Ramos (cell line): ENCODE data around the gene DET1.
"Not testable (repeated sequence)": the region's sequence is repeated elsewhere in the genome, so short reads cannot be mapped to it uniquely, and the experiment has no call there.

Experiments used
- in situ Hi-C: fragments of 300-500 bp; cut with MboI; formaldehyde crosslinking; loops from one replicate; pipeline ENCODE4 v1.14.3; 2022; ENCODE audit warnings: low sequenced_read_pairs; ENCODE audit not compliant: unreplicated experiment

The DET1 gene

DNA sequence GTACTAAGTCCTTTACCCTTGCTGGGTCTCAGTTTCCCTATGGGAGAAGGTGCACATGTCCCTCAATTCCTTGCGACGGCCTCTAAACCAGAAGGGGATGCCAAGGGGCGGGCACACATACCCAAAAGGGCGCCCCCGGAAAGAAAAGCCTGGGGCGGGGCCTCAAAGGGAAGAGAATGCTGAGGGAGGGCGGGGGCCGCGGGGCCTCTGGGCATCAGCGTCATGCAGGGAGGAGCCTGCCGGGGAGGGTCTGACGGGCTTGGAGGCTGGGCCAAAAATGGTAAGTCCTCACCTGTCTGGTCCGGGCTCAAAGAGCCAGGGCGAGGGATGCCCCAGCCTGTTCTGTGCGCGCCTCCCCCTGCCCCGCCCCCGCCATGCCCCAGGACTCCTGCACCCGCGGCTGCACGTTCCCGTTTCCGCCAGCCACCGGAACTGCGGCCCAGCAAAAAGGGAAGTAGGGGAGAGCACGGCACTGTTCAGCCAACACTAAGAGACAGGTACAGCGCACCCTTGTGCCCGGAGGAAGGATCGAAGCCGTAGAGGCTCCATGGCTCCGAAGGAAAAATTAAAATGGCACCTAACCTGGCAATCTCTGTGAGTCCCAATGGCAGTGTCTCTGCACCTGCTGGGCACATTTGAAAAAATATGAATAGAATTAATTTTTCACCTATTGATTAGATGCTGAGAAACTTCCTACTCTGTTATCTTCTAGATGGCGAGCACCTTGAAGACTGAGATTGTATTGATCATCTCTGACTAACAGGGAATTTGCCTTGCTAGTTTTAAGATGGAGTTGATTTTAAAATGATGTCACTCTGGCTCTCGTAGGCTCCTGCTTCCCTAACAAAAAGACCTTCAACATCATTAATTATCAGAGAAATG lies at the start of gene DET1:
Gene DET1 (minus strand): TSS at position 434 of the 882 bp plus-strand sequence. CDS start 14,976 bp downstream, outside the sequence.
- in situ Hi-C loops, result no loop called here

DNA sequence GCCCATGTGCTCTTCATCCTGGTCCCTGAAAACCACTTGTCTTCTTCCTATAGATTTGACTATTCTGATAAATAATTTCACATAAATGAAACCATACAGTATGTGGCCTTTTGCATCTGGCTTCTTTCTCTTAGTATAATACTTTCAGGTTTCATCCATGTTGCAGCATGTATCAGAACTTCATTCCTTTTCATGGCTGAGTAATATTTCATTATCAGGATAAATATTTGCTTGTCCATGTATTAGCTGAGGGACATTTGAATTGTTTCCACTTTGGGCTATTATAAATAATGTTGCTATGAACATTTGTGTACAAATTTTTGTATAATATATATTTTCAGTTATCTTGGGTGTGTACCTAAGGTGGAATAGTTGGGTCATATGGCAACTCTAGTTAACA lies 44.9 kb upstream of the DET1 start:
- in situ Hi-C loops, result no loop called here

DNA sequence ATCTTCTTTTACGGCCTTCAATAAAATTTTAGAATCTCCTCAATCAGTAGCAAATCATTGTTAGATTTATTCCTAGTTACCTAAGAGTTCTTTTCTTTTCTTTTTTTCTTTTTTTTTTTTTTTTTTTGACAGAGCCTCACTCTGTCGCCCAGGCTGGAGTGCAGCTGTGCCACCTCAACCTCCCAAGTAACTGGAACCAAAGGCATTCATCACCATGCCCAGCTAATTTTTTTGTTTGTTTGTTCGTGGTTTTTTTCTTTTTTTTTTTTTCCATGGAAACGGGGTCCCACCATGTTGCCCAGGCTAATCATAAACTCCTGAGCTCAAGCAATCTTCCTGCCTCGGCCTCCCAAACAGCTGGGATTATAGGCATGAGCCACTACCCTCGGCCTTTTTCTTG lies 44.3 kb upstream of the DET1 start:
- in situ Hi-C loops, result no loop called here

DNA sequence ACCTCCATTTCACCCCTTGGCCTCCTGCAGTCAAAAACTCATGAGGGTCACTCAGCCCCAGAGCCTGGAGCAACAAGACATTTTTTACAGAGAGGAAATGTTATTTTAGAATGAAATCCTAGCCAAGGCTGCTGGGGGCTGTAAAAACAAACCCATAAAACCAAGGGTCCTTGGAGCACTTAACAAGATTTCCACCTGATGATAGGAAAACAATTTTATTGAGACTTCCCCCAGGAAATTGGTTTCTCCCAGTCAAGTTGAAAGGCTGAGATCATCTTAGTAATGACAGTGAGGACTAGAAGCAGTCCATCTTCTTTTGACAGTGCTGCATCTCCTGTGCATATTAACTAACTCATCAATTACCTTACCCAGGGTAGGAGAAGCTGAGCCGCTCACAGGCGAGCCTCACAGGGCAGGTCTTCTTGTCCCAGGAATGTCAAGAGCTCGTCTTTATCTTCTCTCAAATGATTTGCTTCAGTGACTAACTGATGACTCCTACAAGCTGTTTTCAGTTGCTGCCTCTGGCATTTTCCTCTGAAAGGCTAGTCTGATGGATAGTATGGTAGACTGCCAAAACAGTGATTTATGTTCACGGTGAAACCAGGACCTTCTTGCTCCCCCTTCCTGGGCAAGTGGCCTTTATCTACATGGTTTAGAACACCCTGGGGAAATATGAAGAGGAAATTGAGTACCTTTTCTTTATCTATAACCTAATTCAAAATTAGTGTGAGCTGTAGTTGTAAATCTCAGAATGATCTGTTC lies 40.1 kb upstream of the DET1 start:
- in situ Hi-C loops, result no loop called here

DNA sequence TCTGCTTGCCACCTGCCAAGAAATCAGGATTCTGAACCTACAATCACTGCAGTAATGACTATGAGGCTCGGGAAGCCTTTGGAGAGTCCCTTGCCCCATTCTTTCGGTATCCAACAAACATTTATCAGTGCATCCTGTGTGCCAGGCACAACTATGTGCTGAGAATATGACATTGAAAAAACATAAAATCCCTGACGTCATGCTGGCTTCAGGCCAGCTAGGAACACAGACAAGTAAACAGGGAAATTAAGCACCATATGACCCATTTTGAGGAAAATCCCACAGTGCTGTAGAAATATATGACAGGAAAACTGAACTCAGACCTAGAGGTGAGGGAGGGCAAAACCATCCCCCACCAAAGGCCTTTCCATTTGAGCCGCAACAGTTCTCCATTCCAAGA lies 34.1 kb upstream of the DET1 start:
- in situ Hi-C loops, result no loop called here

DNA sequence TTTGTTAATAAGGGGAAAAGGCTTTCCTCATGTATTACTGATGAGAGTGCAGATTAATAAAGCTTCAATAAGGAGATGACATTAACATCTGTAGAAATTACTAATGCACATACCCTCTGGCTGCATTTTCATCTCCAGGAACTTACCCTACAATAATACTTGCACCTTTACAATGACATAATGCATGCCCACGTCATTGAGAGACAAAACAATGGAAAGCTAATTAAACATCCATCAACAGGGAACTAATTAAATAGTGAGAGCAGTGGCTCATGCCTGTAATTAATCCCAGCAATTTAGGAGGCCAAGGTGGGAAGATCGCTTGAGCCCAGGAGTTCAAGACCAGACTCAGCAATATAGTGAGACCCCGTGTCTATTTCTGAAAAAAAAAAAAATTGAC lies 32.8 kb upstream of the DET1 start:
- in situ Hi-C loops, result no loop called here

DNA sequence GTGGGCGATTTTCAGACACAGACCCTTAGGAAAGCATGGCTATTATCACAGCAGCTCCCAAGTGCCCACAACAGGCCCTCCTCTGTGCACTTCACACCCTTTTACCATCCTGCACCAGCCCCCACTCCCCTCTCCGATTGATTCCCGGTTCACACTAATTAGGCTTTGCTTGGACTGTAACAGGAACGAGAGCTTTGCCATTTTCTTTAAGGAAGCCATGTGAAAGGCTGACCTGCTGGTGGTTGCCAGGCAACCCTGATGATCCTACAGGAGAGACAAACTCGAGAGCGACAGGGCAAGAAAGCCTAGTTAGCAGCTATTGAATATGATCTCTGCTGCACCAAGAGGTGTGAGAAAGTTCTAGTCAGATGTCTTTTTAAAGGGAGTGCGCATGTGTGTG lies 28.2 kb upstream of the DET1 start:
- in situ Hi-C loops, result no loop called here

DNA sequence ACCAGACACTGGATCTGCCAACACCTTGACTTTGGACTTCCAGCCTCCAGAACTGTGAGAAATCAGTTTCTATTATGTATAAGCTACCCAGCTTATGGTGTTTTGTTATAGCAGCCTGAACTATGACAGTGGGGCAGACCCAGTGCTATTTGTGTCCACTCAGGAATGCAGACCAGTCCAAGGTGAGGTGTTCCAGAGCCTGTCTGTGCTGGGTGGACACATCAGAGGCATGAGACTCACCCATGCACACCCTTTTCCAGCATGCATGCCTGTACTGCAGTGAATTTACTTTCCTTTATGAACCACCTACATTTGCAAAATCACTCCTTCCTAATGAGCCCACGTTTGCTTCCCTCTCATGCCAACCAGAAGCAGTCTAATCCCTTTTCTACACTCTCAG lies 27.6 kb upstream of the DET1 start:
- in situ Hi-C loops, result no loop called here

DNA sequence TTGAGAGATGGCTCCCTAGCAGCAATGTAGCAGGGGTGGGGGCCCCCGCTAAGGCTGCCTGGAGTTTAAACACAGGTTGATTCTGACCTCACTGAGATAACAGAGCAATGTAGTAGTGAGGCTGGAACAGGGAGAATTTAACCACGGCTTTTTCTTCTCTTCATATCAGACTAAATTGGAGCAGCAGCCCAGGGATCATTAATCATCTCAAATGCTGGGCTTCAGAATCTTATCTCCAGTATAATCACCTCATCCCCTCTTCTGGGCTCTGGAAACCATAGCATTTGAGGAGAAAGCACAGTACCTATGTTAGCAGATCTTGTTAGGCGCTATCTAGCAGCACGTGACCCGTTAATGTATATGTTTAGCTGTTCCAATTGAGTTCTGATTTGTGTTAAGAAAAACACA lies 25.4 kb upstream of the DET1 start:
- in situ Hi-C loops, result no loop called here

DNA sequence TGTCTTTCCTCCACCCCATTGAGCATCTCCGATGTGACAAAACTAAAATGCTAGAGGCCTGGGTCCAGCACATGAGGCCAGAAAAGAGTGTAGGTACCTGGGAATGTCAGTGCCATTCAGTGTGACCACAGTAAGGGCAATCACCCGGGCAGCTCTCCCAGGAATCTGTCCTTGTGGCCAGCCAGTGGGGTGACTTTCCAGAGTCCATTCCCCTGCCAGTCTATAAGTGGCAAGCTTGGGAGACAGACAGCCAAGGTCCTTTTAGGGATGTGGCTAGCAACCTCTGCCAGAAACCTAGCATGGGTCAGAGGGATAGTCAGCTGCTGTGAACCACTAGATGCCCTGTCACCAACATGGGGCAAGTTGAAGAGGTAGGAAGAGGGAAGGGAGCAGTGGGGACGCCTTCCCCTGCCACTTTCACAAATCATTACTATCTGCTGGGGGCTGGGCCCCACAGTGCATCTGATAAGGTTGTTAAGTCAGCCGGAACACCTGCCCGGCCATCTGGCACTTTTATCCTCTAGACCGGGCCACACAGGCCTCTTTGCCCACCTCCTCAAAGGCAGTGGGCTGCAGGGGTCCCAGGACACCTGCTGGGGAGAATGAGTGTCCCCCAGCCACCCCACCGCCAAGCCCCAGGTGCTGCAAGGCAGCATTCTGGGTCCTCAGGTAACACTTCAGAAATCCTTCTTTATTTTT lies 24.8 kb upstream of the DET1 start:
- in situ Hi-C loops, result no loop called here

DNA sequence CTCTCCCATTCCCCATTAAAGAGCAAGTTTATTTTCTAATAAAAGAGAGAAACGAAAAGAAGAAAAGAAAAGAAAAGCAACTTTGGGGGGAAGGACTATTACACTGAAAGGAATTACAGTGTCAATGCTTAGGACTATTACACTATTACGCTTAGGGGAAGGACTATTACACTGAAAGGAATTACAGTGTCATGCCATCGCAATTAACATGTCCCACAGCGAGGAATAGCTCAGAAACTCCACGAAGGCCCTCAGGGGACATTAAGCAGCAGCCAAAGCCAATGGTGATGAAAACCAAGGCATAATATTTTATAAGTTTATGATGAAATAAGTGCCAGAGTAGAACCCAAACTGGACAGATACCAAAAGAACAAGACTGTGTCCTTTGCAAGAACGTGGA lies 22.1 kb upstream of the DET1 start:
- in situ Hi-C loops, result no loop called here

DNA sequence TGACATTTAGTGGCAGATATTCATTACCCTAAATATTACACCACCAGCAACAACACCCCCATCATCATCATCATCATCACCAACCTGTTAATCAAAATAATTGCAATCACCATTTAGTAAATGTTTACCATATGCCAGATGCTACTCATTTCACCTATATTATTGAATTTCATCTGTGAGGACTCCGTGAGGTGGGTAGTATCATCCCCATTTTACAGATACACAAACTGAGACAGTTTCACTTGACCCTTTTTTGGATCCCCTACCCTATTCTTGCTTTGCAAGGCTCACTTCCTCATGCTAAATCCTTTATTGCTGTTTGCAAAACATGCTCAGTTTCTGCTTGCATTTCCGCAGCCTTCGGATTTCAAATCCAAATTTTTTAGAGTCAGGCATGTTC lies 18.3 kb upstream of the DET1 start:
- in situ Hi-C loops, result no loop called here

DNA sequence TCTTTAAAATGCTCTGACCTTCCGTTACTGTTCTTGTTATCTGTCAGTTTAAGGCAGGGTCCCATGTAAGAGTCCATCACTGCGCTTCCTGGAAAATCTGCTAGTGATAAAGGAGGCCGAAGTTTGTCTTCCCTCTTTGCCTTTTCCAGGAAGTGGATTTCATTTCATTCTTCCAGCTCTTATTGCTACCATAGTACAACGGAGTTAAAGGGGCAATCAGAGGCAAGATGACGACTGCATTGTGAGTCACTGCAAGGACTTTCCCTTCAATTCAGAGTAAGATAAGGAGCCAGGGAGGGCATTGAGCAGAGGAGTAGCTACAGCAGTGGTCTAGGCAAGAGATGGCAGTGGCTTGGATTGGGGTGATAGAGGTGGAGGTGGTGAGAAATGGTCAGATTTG lies 17.2 kb upstream of the DET1 start:
- in situ Hi-C loops, result no loop called here

DNA sequence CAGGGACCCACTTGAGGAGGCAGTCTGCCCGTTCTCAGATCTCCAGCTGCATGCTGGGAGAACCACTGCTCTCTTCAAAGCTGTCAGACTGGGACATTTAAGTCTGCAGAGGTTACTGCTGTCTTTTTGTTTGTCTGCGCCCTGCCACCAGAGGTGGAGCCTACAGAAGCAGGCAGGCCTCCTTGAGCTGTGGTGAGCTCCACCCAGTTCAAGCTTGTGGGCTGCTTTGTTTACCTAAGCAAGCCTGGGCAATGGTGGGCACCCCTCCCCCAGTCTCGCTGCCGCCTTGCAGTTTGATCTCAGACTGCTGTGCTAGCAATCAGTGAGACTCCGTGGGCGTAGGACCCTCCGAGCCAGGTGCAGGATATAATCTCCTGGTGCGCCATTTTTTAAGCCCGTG lies 13.1 kb upstream of the DET1 start:
- in situ Hi-C loops, result not testable (repeated sequence)

DNA sequence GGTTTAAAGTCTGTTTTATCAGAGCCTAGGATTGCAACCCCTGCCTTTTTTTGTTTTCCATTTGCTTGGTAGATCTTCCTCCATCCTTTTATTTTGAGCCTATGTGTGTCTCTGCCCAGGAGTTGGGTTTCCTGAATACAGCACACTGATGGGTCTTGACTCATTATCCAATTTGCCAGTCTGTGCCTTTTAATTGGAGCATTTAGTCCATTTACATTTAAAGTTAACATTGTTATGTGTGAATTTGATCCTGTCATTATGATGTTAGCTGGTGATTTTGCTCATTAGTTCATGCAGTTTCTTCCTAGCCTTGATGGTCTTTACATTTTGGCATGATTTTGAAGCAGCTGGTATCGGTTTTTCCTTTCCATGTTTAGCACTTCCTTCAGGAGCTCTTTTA lies 11.5 kb upstream of the DET1 start:
- in situ Hi-C loops, result not testable (repeated sequence)

DNA sequence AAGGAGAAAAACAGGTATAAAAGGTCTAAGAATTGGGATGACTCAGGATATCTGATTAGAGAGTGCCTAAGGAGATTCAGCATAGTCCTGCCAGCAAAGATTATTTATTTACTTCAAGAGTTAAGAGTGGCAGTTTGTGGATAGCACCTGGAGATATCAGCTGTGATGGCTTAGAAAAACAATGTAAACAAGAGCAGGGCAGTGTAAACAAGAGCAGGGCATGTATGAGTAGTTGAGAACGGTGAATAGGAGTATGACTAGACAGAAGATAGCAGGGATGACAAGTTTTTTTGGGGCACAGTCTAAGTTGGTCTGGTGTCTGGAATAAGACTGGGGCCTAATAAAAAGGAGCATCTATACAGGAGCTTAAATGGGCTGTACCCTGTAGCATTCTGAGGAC lies 1.5 kb upstream of the DET1 start:
- in situ Hi-C loops, result not testable (repeated sequence)

DNA sequence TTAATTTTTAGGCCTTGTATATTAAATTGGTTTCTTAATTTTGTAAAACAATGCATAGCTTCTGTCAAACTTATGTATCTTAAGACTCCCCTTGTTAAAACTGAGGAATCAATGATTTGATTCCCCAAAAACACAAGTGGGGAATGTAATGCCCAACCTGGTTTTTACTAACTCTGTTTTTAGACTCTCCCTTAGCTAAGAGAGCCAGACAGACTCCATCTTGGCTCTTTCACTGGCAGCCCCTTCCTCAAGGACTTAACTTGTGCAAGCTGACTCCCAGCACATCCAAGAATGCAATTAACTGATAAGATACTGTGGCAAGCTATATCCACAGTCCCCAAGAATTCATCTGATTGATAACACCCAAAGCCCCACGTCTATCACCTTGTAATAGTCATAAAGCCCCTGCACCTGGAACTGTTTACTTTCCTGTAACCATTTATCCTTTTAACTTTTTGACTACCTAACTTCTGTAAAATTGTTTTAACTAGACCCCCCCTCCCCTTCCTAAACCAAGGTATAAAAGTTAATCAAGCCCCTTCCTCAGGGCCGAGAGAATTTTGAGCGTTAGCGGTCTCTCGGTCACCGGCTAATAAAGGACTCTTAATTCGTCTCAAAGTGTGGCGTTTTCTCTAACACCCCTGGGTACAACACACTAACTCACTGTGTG lies 768 bp downstream of the DET1 start:
- in situ Hi-C loops, result not testable (repeated sequence)

DNA sequence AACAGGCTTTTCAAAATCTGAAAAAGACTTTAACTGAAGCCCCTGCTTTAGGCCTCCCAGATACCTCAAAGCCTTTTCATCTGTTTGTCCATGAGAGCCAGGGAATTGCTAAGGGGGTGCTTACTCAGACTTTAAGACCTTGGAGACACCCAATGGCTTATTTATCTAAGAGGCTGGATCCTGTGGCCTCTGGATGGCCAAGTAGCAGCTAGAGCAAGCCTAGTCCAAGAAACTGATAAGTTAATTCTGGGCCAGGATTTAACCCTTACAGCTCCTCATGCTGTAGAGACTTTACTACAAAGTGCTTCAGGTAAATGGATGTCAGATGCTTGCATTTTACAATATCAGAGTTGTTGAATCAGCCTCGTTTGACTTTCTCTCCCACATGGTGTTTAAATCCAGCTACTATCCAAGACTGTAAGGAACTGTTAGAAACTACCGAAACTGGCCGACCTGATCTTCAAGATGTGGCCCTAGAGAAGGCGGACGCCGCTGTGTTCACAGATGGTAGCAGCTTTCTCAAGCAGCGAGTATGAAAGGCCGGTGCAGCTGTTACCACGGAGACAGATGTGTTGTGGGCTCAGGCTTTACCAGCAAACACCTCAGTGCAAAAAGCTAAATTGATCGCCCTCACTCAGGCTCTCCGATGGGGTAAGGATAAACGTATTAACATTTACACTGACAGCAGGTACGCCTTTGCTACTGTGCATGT lies 3.3 kb downstream of the DET1 start:
- in situ Hi-C loops, result no loop called here

DNA sequence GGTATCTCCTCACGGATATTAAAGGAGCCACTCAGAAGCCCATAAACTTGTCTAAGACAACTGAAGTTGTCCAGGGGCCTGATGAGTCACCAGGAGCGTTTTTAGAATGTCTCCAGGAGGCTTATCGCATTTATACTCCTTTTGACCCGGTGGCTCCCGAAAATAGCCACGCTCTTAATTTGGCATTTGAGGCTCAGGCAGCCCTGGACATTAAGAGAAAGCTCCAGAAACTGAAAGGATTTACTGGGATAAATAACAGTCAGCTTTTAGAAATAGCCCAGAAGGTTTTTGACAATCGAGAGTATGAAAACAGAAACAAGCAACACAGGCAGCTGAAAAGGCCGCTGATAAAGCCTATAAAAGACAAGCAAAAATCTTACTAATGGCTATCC lies 4.1 kb downstream of the DET1 start:
- in situ Hi-C loops, result no loop called here
